MM.1S (cell line): ENCODE data around the gene CCNYL1.

Experiments
- EZH2 ChIP-seq: fragments of 300-600 bp; sonication (generic); optimal IDR thresholded peaks from 2 replicates; pipeline ENCODE3; 2017; ENCODE audit warnings: low read depth, mild to moderate bottlenecking, antibody characterized with exemption, low read length, mixed read lengths
- TF ChIP-seq, protein P1 (sequence below): fragments of 300-600 bp; sonication (generic); IDR thresholded peaks from 2 replicates; pipeline ENCODE4 v1.5.1; 2016; ENCODE audit warnings: antibody characterized with exemption, low read length, mixed read lengths

DNA sequence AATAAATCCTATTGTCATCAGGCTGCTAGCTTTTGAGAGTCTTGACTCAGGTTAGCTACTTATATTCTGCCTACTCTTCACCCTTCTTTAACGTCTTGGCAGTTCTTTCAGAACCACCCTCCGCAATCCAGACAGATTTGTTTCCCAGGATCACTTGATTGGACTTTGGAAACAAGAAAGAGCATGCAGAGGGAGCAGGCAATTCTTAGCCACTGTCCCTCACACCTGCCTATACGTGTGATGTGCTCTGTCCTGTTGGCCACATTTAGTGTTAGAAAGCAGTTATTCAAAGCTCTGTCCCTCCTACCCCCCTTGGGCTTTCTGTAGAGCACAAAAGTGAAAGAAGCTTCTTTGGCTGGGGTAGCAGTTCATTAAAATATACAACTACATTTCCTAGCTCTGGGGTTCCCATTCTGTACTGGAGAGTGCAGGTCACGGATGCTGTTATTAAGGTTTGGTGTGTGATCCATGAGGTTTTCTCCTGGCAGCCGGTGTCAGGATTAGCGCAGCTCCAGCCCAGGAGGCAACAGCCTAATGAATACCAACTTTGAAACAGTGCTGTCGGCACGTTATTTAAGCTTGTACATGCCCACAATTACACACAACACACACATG is 52.0 kb downstream of the CCNYL1 start:
- TF ChIP-seq, protein P1, sequence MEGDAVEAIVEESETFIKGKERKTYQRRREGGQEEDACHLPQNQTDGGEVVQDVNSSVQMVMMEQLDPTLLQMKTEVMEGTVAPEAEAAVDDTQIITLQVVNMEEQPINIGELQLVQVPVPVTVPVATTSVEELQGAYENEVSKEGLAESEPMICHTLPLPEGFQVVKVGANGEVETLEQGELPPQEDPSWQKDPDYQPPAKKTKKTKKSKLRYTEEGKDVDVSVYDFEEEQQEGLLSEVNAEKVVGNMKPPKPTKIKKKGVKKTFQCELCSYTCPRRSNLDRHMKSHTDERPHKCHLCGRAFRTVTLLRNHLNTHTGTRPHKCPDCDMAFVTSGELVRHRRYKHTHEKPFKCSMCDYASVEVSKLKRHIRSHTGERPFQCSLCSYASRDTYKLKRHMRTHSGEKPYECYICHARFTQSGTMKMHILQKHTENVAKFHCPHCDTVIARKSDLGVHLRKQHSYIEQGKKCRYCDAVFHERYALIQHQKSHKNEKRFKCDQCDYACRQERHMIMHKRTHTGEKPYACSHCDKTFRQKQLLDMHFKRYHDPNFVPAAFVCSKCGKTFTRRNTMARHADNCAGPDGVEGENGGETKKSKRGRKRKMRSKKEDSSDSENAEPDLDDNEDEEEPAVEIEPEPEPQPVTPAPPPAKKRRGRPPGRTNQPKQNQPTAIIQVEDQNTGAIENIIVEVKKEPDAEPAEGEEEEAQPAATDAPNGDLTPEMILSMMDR: no peak
- TF ChIP-seq EZH2: no peak
